Activated T-cell treated with anti-CD3 and anti-CD28 coated beads, Interleukin-2, amount 50 U/mL, for 24 hours (primary cell): ENCODE measurements around the gene NFIB.

Source experiments
- DNase-seq: peaks from one replicate; pipeline ENCODE4 v3.0.0-alpha.2; 2020
- H3K27ac Mint-ChIP-seq: 2 replicates; pipeline ENCODE4 v1.8.0; 2020; ENCODE audit warnings: mild to moderate bottlenecking, mixed read lengths
- H3K27me3 Mint-ChIP-seq: 2 replicates; pipeline ENCODE4 v1.8.0; 2020; ENCODE audit warnings: mixed read lengths
- H3K36me3 Mint-ChIP-seq: 2 replicates; pipeline ENCODE4 v1.8.0; 2020; ENCODE audit warnings: low read depth, mixed read lengths
- H3K4me1 Mint-ChIP-seq: 2 replicates; pipeline ENCODE4 v1.8.0; 2020; ENCODE audit warnings: low read depth, mixed read lengths
- H3K4me3 Mint-ChIP-seq: 2 replicates; pipeline ENCODE4 v1.8.0; 2020; ENCODE audit warnings: mild to moderate bottlenecking, moderate library complexity, mixed read lengths
- H3K9me3 Mint-ChIP-seq: 2 replicates; pipeline ENCODE4 v1.8.0; 2020; ENCODE audit warnings: mixed read lengths

Gene NFIB

DNA sequence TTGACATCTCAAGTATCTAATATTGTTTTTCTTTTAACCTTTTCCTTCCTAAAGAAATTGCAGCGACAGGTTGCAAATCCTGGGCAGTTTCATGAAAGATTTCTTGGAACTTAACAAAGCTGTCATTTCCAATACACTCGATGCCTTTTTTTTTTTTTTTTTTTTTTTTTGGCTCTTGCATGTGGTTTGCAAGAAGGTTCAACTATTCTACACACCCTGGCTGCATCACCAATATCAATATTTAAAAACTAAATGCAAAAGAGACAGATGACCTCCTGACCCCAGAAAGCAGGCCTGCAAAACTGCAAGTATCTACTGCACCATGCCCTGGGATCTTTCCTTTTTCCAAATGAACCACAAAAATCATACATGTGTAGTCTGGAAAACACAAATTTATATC is 4.4 kb upstream of the NFIB start:
- Mint-ChIP-seq H3K27ac (no peak overlapping the region), H3K4me3 (no peak overlapping the region), H3K36me3 (no peaks in the 10 kb centered on the region), H3K4me1 (peaks cover 43% of the 10 kb centered on the region), H3K27me3 (peaks cover 76% of the 10 kb centered on the region), H3K9me3 (peaks cover 2% of the 10 kb centered on the region)
- no peak for DNase-seq

DNA sequence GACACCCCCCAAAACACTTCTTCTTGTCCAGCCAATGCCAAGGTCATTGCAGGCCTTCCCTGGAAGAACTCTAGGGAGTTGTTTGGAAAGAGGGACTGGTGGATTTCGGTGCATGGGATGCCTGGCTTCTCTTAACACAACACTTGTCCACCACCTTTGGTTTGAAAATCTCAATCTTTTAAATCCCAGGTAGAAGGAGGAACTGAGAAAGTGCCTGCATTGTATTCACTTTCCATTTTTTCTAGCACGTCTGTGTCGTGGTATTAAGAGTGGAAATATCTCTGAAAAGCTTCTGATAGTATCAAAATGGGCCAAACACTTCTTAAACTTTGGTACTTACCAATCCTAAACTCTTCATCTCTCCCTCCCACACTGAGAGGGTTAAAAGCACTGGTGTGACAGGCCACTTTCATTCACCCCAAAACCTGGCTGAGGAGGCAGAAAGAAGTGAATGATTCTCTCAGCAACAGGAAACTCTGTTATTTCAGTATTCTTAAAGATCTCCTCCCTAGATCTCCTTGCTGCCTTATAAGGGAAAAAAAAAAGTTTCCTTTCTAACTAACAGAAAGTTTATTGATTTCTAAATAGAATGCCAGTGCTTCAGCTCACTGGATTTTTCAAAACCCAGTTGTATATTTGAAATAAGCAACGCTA is 3.9 kb upstream of the NFIB start:
- Mint-ChIP-seq H3K9me3 (peaks cover 2% of the 10 kb centered on the region), H3K36me3 (no peaks in the 10 kb centered on the region), H3K27me3 (peaks cover 75% of the 10 kb centered on the region), H3K4me1 (peaks cover 40% of the 10 kb centered on the region), H3K4me3 (no peak overlapping the region), H3K27ac (no peak overlapping the region)
- DNase-seq = no peak

DNA sequence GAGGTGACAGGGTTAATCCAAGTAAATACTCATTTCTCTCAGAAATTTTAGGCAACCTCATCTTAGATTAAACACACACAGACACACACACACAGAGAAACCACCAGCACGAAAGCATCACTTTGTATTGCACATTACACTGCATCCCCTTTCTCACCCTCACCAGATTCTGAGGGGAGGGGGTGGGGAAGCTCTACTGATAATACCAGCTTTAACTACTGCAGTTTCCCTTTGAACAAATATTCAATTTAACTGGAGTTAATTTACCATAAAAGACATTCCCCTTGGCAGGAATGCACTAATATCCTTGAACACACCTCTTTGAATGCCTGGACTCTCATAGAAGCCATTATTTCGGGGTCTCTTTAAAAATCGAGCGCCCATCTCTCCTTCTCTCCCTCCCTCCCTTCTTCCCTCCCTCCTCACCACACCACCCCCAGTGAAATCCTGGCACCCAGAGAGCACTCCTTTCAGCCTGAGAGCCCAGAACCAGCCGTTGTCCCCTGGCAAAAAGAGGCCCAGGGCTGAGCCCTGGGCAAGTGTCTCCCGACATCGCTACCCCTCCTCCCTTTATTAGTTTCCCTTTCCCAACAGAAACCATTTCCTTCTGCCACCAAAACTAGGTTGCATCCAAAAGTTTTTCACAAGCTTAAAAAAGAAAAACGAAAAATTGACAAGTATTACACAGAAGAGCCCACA is 2.8 kb upstream of the NFIB start:
- Mint-ChIP-seq H3K4me3 (no peak overlapping the region), H3K4me1 (peaks cover 38% of the 10 kb centered on the region), H3K27me3 (peaks cover 80% of the 10 kb centered on the region), H3K27ac (no peak overlapping the region), H3K36me3 (no peaks in the 10 kb centered on the region), H3K9me3 (peaks cover 2% of the 10 kb centered on the region)
- no peak for DNase-seq

DNA sequence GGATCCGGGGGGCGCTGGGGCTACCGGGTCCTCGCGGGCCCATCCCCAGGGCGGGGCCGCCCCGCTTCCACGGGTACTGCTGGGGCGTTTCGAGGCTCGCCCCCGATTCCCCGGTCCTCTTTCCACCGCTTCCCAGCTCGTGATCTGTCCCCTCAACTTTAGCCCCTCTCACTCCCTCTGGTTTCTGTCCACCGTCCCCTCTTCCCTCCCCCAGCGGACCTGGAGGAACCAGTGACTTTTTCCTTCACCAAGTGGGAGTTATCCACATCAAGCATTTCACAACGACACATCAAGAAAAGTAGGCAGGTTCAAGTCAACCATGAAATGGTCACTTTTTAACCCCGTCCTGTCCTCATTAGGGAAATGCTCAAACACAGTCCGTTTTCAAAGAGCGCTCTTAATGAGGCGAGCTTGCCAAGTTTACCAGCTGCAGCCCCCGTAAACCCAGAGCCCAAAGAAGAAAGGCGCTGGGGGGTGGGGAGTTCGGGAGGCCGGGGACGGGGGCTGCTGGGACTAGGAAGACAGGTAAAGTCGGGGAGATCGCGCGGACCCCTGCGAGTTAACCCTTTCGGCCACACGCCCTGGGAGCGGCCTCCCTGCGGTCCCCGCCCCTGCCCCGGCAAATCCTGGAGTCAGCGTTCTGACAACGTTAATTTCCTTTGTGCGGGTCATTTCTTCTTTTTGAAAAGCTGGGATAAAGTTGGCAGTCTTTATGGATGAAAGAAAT is 2.1 kb upstream of the NFIB start:
- Mint-ChIP-seq H3K4me1 (peaks cover 31% of the 10 kb centered on the region), H3K27me3 (peaks cover 76% of the 10 kb centered on the region), H3K9me3 (peaks cover 2% of the 10 kb centered on the region), H3K4me3 (peak overlapping the region; percentile 61), H3K36me3 (no peaks in the 10 kb centered on the region), H3K27ac (no peak overlapping the region)
- no peak for DNase-seq

DNA sequence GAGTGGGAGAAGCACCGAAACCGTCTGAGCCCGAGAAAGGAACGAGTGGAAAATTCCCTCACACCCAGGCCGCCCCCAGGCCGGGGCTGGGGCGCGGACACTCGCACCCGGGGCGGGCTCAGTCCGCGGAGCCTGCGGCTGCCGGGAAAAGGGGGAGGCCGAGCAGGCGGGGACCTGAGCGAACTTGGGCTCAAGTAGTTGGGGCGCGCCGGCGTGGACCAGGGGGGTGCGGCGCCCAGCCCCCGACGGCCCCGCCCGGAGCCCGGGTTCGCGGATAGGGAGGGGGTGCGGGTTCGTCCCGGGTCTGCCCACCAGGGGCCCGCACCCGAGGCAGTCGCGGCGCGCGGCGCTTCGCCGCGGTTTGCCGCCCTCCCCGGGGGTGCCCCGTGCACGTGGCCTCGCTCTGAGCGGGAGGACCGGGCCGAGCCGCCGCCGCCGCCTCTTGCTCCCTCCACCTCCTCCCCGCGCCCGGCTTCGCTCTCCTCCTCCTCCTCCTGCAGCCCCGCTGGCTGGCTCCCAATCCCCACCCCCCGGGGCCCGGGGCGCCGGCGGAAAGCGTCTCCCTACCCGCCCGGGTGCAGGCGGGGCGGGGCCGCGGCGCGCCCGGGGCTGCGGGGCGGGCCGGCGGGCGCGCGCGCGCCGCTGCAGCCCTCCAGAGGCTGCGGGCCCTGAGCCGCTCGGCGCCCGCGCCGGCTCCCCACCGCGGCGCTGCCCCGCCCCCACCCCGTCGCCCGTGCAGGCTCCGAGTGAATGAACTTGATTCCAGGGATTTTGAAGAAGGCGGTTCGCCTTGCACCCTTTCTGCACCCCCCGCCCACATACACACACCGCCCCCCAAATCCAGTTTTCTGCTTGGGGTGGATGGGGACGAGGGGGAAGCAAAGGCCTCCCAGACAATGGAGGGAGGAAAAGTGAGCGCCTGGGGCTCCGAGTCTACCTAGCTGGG is 1.3 kb upstream of the NFIB start:
- Mint-ChIP-seq H3K36me3 (no peaks in the 10 kb centered on the region), H3K4me1 (peaks cover 22% of the 10 kb centered on the region), H3K27me3 (peaks cover 74% of the 10 kb centered on the region), H3K9me3 (no peaks in the 10 kb centered on the region), H3K4me3 (peak overlapping the region; percentile 68), H3K27ac (no peak overlapping the region)
- peak; percentile 46 for DNase-seq

DNA sequence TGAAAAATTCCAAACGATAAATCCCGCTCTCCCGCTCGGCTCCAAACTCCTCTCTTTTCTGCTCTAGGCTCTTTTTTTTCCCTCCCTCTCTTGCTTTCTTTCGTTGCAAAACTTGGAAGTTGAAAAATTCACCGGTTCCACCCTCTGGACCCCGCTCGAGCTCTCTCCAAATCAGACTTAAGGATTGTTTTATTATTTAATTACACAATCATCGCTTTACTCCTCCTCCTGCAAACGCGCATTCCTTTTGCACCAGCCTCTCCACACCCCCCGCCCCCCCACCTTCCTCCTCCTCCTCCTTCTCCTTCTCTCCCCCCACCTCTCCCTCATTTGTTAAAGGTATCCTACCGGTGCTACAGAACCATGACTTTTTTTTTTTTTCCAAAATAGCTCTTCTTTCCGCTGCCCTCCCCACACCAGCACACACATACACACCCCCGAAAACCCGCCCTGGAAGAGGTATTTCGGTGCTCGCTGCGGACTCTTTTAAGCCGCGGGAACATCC is 535 bp upstream of the NFIB start:
- Mint-ChIP-seq H3K9me3 (no peaks in the 10 kb centered on the region), H3K4me3 (peak overlapping the region; percentile 68), H3K36me3 (no peaks in the 10 kb centered on the region), H3K27me3 (peaks cover 73% of the 10 kb centered on the region), H3K27ac (peak overlapping the region; percentile 64), H3K4me1 (peaks cover 21% of the 10 kb centered on the region)
- no peak for DNase-seq

DNA sequence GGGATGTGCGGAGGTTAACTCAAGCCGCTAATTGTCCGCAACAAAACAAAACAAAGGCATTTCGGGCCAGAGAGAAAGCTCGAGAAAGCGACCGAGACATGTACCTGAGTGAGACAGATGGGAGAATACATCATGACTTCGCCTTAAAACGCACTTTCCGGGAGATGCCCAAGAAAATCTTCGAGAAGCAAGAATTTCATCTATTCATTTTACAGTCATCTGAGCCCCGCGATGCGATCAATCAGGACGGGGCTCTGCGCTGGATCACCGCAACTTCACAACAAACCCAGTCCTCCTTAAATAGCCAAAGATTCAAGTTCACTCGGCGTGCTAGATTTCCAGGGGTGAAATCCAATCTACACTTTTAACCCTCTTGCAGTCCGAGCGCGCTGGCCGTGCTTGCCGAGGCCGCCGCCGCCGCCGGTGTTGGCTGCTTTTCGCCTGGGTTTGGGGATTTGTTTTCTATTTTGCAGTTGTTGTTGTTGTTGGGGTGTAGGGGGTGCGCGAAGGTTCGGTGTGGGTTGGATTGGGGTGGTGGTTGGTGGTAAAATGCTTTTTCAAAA is 482 bp downstream of the NFIB start:
- Mint-ChIP-seq H3K27me3 (peaks cover 74% of the 10 kb centered on the region), H3K4me3 (peak overlapping the region; percentile 70), H3K9me3 (no peaks in the 10 kb centered on the region), H3K4me1 (peaks cover 24% of the 10 kb centered on the region), H3K36me3 (no peaks in the 10 kb centered on the region), H3K27ac (peak overlapping the region; percentile 59)
- DNase-seq = peak; percentile 43

DNA sequence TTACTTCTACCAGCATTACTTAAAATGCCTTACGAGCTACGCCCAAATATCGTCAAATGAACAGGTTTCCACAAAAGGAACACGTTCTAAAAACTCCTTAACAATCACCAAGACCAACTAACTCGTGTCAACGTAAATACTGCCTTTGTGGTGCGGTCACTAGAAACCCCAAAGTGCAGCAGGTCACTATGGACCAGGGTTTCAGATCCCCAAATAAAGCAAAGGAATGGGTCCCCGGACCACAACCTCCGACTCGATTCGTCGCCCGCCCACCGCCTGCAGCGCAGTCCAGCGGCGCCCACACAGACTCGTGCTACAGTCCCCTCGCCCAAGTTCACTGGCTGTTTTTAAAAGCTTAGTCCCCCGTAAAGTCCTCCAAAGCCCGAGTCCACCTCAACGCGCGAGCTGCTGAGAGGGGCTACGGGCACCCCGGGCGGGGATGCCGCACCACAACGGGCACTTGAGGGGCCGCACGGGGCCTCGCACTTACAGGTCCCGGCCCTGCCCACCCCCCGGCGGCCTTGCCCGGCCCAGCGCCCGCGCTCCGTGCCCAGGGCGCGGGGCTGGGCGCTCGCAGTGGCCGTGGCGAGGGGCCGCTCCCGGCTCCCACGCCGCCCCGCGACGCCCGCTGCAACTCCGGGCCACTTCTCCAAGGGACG is 1.1 kb downstream of the NFIB start:
- H3K4me3 Mint-ChIP-seq = peak overlapping the region; percentile 70
- peaks cover 74% of the 10 kb centered on the region for H3K27me3 Mint-ChIP-seq

DNA sequence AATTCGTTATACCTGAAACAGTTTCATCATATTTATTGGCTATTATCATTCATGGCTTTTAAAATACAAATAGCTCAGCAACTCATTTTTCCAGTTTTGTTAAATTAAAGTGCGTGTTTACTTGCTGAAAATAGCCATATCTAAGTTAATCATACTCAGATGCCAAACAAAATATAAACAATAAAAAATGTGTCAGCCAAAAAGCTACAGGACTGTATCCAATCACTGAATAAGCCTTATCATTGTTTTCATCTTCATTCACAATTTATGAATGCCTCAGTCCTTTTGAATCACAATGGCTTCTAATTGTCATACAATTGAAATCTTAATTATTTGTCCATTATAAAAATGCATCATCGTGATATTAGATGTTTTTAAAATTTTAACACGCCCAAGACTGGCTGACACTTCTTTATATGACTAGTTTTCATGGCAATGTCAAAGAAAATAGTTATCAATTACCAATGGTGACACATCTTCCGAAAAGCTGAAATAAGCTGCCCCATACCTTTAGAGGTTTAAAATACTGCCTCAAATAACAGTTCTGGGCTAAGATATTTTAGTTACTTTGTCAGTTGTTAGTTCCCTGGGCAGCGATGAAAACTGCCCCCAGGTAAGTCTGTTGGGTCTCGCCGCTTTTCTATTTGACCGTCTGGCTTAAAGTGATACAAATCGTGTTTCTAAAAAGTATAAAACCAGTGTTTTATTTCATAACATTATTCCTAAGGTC is 1.8 kb downstream of the NFIB start:
- H3K4me3 Mint-ChIP-seq = no peak overlapping the region
- H3K9me3 Mint-ChIP-seq = no peaks in the 10 kb centered on the region
- DNase-seq = no peak
- H3K4me1 Mint-ChIP-seq = peaks cover 20% of the 10 kb centered on the region
- peaks cover 73% of the 10 kb centered on the region for H3K27me3 Mint-ChIP-seq
- H3K27ac Mint-ChIP-seq = no peak overlapping the region
- H3K36me3 Mint-ChIP-seq = no peaks in the 10 kb centered on the region

More for the DNA sequence above, 1.1 kb downstream of the NFIB start:
- Mint-ChIP-seq H3K9me3 (no peaks in the 10 kb centered on the region), H3K27ac (no peak overlapping the region), H3K36me3 (no peaks in the 10 kb centered on the region), H3K4me1 (peaks cover 23% of the 10 kb centered on the region)
- DNase-seq = peak; percentile 31

DNA sequence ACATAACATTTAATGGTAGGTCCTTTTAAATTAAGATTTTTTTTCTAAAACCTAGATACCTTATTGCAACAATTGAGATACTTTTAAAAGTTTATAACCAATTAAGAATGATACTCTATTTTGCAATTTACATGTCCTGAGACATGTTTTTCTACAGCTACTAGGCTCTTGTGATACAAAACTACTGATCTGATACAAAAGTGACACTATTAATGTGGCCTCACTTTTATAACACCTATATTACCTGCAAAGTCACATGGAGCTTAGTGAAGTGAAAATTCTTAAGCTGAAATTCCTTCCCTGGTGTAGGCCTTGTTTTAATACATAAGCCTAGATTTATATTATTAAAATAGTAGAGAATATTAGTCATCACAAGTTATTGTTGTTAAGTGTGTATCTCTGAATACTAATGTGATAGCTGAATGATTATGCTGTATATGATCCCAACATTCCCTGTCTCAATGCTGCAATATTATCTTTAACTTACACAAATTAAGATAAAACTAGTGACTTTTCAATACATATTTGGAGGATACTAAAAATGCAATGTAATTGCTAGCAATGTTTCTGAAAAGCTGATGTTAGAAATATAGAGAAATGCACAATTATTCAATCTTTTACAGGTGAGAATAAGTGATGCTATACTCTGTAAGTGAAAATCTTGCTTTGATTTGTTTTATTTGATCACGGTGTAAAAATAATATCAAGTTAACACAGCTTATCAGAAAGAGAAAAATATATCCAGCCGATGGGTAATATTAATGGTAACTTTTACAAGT is 2.6 kb downstream of the NFIB start:
- no peaks in the 10 kb centered on the region for H3K36me3 Mint-ChIP-seq
- H3K27ac Mint-ChIP-seq = no peak overlapping the region
- no peaks in the 10 kb centered on the region for H3K9me3 Mint-ChIP-seq
- H3K4me3 Mint-ChIP-seq = no peak overlapping the region
- peaks cover 20% of the 10 kb centered on the region for H3K4me1 Mint-ChIP-seq
- peaks cover 71% of the 10 kb centered on the region for H3K27me3 Mint-ChIP-seq
- no peak for DNase-seq

DNA sequence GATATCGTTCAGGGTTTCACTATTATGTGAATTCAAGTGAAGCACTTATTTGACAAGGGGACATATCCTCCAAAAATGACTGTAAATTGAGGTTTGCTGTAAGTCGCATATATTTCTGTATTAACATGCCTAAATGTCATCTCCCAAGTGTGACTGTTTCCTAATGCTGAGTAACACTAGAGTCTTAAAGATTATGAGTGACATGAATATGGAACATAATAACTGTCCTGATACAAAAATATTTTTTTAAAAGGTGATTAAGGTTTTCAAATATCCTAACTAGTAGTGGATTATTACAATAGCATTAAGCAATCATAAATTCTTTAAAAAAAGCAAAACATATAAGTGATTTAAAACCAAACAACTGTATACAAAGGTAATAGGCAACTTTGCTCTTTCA is 3.6 kb downstream of the NFIB start:
- no peak overlapping the region for H3K4me3 Mint-ChIP-seq
- DNase-seq = no peak
- no peaks in the 10 kb centered on the region for H3K36me3 Mint-ChIP-seq
- no peaks in the 10 kb centered on the region for H3K9me3 Mint-ChIP-seq
- H3K4me1 Mint-ChIP-seq = peaks cover 18% of the 10 kb centered on the region
- H3K27me3 Mint-ChIP-seq = peaks cover 70% of the 10 kb centered on the region
- H3K27ac Mint-ChIP-seq = no peak overlapping the region

DNA sequence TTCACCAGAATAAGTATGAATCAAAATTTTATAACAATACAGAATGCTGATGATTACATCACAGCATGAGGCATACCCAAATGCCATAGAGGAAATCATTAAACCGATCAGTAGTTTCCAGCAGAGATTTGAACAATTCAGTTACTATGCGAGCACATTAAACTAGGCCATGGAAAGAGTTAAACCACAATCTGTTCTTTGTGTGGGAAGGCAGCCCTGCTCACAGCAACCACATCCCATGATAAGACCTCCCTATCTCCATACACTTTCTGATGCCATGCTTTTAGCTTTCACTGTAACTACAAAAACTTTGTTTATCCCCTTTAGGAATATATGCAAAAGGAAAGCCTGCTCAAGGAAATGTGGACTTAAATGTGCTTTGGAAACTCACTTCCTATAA is 4.5 kb downstream of the NFIB start:
- H3K27me3 Mint-ChIP-seq = peaks cover 75% of the 10 kb centered on the region
- no peaks in the 10 kb centered on the region for H3K36me3 Mint-ChIP-seq
- peaks cover 15% of the 10 kb centered on the region for H3K4me1 Mint-ChIP-seq
- H3K27ac Mint-ChIP-seq = no peak overlapping the region
- H3K4me3 Mint-ChIP-seq = no peak overlapping the region
- no peak for DNase-seq
- no peaks in the 10 kb centered on the region for H3K9me3 Mint-ChIP-seq
